DND-41 (cell line): ENCODE data around the gene GIPC2.

Experiments used
- ATAC-seq: fragments of 200-7000 bp; cut with Tn5 transposase; 3 replicates; pipeline ENCODE4 v1.9.1; 2021; ENCODE audit warnings: low read depth; ENCODE audit not compliant: insufficient read depth
- DNase-seq: peaks from one replicate; pipeline ENCODE4 v3.0.0-alpha.2; 2020
- H2AFZ ChIP-seq: 2 replicates; pipeline ENCODE4 v1.6.0; 2012; ENCODE audit warnings: low read depth, low read length
- H3K27ac ChIP-seq: 2 replicates; pipeline ENCODE4 v1.5.1; 2012; ENCODE audit warnings: low read length, inconsistent platforms
- H3K27me3 ChIP-seq: fragments of 200-600 bp; sonication (generic); 2 replicates; pipeline ENCODE4 v1.6.0; 2012; ENCODE audit warnings: low read length, mild to moderate bottlenecking, inconsistent platforms; ENCODE audit not compliant: insufficient read depth, poor library complexity
- H3K36me3 ChIP-seq: 2 replicates; pipeline ENCODE4 v1.5.1; 2012; ENCODE audit warnings: low read length, inconsistent platforms; ENCODE audit not compliant: insufficient read depth
- H3K4me1 ChIP-seq: 2 replicates; pipeline ENCODE4 v1.5.1; 2012; ENCODE audit warnings: mild to moderate bottlenecking, low read length; ENCODE audit not compliant: insufficient read depth
- H3K4me2 ChIP-seq: 2 replicates; pipeline ENCODE4 v1.6.0; 2012; ENCODE audit warnings: mild to moderate bottlenecking, moderate library complexity, low read length, inconsistent platforms; ENCODE audit not compliant: insufficient read depth
- H3K4me3 ChIP-seq, 2 experiments: fragments of 200-600 bp in 1 of 2; shearing (Covaris generic) in 1 of 2; 2 replicates each; pipeline ENCODE4 v1.5.1; 2012 to 2016; ENCODE audit warnings: inconsistent platforms in 2 of 2, low read length in 2 of 2, mild to moderate bottlenecking in 2 of 2, low read depth in 1 of 2, moderate library complexity in 1 of 2
- H3K79me2 ChIP-seq: 2 replicates; pipeline ENCODE4 v1.6.0; 2012; ENCODE audit warnings: low read length, inconsistent platforms; ENCODE audit not compliant: insufficient read depth
- H3K9ac ChIP-seq: 2 replicates; pipeline ENCODE4 v1.6.0; 2012; ENCODE audit warnings: low read depth, mild to moderate bottlenecking, inconsistent platforms, low read length, moderate library complexity
- H3K9me3 ChIP-seq: 2 replicates; pipeline ENCODE4 v1.5.1; 2012; ENCODE audit warnings: low read length, moderate library complexity, mild to moderate bottlenecking, inconsistent platforms; ENCODE audit not compliant: insufficient read depth, severe bottlenecking
- H4K20me1 ChIP-seq: 2 replicates; pipeline ENCODE4 v1.6.0; 2012; ENCODE audit warnings: low read length; ENCODE audit not compliant: insufficient read depth
- CTCF ChIP-seq: IDR thresholded peaks from 2 replicates; pipeline ENCODE4 v1.5.1; 2012; ENCODE audit warnings: borderline replicate concordance, low read length, moderate library complexity, mild to moderate bottlenecking; ENCODE audit not compliant: poor library complexity, severe bottlenecking; ENCODE audit errors: extremely low read depth
- EZH2 ChIP-seq: IDR thresholded peaks from 3 replicates; pipeline ENCODE4 v1.6.1; 2012; ENCODE audit warnings: borderline replicate concordance, low read depth, mild to moderate bottlenecking, moderate library complexity, low read length, inconsistent platforms; ENCODE audit not compliant: severe bottlenecking

The GIPC2 gene

GRCh38 chr1:78086697-78087096 is 40.9 kb downstream of the GIPC2 start:
- Histone ChIP-seq H4K20me1 (no peaks in the 10 kb centered on the region), H3K36me3 (no peaks in the 10 kb centered on the region), H3K9ac (no peak overlapping the region), H3K27ac (no peak overlapping the region), H3K4me1 (no peaks in the 10 kb centered on the region), H3K9me3 (peaks cover 2% of the 10 kb centered on the region), H3K4me3 (no peak overlapping the region), H2AFZ (no peak overlapping the region), H3K79me2 (no peaks in the 10 kb centered on the region), H3K4me2 (no peak overlapping the region), H3K27me3 (peaks cover 5% of the 10 kb centered on the region)
- no peak for ATAC-seq
- DNase-seq = no peak
- no peak for TF ChIP-seq EZH2
- TF ChIP-seq CTCF = no peak

GRCh38 chr1:78088015-78088414 is 42.2 kb downstream of the GIPC2 start:
- Histone ChIP-seq H3K36me3 (no peaks in the 10 kb centered on the region), H3K4me2 (no peak overlapping the region), H2AFZ (no peak overlapping the region), H3K79me2 (no peaks in the 10 kb centered on the region), H3K4me1 (no peaks in the 10 kb centered on the region), H3K27ac (no peak overlapping the region), H3K9me3 (peaks cover 2% of the 10 kb centered on the region), H3K4me3 (no peak overlapping the region), H4K20me1 (no peaks in the 10 kb centered on the region), H3K9ac (no peak overlapping the region), H3K27me3 (peaks cover 5% of the 10 kb centered on the region)
- DNase-seq (no peak), ATAC-seq (no peak)
- no peak for TF ChIP-seq CTCF
- no peak for TF ChIP-seq EZH2

- Histone ChIP-seq H3K4me1 (no peaks in the 10 kb centered on the region), H3K4me3 (no peak overlapping the region), H3K4me2 (no peak overlapping the region), H3K9ac (no peak overlapping the region), H3K36me3 (no peaks in the 10 kb centered on the region), H3K27me3 (peaks cover 5% of the 10 kb centered on the region), H3K27ac (no peak overlapping the region), H3K79me2 (no peaks in the 10 kb centered on the region), H4K20me1 (no peaks in the 10 kb centered on the region), H2AFZ (no peak overlapping the region), H3K9me3 (peaks cover 2% of the 10 kb centered on the region)
- TF ChIP-seq CTCF (no peak), EZH2 (no peak)
- no peak for ATAC-seq
- no peak for DNase-seq
Measured at GRCh38 chr1:78088486-78088885, 42.7 kb downstream of the GIPC2 start.

- H3K4me3 ChIP-seq = no peak overlapping the region
- DNase-seq = no peak
- H3K9me3 ChIP-seq = peaks cover 2% of the 10 kb centered on the region
- no peaks in the 10 kb centered on the region for H3K36me3 ChIP-seq
- H3K4me2 ChIP-seq = no peak overlapping the region
- peaks cover 5% of the 10 kb centered on the region for H3K27me3 ChIP-seq
- ATAC-seq = no peak
- H4K20me1 ChIP-seq = no peaks in the 10 kb centered on the region
- no peak overlapping the region for H3K9ac ChIP-seq
- no peak overlapping the region for H2AFZ ChIP-seq
- no peaks in the 10 kb centered on the region for H3K4me1 ChIP-seq
- TF ChIP-seq CTCF (no peak), EZH2 (no peak)
- H3K79me2 ChIP-seq = no peaks in the 10 kb centered on the region
- H3K27ac ChIP-seq = no peak overlapping the region
Measured at GRCh38 chr1:78089010-78089409, 43.2 kb downstream of the GIPC2 start.
